GM19099 (cell line): Measurements from ENCODE around the gene MTA1.

Experiments
- POLR2A ChIP-seq: IDR thresholded peaks from 3 replicates; pipeline ENCODE4 v1.6.1; 2011; ENCODE audit warnings: low read depth; ENCODE audit not compliant: insufficient read length; ENCODE audit errors: extremely low read depth

Gene MTA1

GRCh38 chr14:105473033-105473676, 53.5 kb downstream of the MTA1 start:
- TF ChIP-seq POLR2A: no peak

- no peak for TF ChIP-seq POLR2A
Measured at GRCh38 chr14:105473677-105474482, 54.3 kb downstream of the MTA1 start.

GRCh38 chr14:105474483-105475268, 55.0 kb downstream of the MTA1 start, which contains the start of gene CRIP2:
TSS of gene CRIP2 (plus strand) at chr14:105474821. CDS start at chr14:105474863, 42 bp downstream.
- TF ChIP-seq POLR2A: no peak

DNA sequence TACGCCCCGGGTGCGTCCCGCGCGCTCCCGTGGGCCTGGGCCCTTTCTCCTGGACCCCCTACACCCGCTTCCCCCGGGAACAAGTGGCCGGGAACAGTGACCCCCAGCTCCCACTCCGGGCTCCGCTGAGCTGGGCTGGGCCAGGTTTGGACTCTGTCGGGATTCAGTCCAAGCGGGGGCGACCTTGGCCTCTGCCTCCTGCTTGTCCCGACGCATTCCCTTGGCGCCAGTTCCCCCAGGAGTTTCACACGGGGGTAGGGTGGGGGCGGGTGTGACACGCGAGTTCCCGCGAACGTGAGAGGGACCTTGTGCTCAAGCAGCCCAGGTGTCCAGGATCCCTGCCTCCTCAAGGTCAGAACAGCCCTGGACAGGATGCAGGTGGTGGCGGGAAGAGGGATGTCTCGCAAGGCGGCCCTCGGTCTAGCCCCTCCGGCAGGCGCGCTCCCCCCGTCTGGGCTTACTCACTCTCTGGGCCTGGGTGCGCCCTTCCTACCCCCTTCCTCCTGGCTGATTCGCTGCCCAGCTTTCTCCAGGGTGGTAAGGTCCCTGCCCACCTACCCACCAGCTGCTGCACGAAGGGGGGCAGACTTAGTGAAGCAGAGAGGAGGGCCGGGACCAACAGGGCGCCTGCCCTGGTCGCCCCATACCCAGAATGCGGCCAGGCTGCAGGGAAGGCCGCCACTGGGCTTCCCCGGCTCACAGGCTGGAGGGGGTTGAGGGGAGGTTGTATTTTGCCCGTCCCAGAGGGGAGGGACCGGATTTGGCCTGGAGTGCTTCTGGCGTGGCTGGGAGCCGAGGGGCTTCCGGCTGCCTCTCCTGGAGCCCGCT, 55.9 kb downstream of the MTA1 start:
- no peak for TF ChIP-seq POLR2A

- TF ChIP-seq POLR2A: no peak
Measured at GRCh38 chr14:105476097-105476830, 56.6 kb downstream of the MTA1 start.

- TF ChIP-seq POLR2A: no peak
Measured at GRCh38 chr14:105476831-105477659, 57.4 kb downstream of the MTA1 start.

DNA sequence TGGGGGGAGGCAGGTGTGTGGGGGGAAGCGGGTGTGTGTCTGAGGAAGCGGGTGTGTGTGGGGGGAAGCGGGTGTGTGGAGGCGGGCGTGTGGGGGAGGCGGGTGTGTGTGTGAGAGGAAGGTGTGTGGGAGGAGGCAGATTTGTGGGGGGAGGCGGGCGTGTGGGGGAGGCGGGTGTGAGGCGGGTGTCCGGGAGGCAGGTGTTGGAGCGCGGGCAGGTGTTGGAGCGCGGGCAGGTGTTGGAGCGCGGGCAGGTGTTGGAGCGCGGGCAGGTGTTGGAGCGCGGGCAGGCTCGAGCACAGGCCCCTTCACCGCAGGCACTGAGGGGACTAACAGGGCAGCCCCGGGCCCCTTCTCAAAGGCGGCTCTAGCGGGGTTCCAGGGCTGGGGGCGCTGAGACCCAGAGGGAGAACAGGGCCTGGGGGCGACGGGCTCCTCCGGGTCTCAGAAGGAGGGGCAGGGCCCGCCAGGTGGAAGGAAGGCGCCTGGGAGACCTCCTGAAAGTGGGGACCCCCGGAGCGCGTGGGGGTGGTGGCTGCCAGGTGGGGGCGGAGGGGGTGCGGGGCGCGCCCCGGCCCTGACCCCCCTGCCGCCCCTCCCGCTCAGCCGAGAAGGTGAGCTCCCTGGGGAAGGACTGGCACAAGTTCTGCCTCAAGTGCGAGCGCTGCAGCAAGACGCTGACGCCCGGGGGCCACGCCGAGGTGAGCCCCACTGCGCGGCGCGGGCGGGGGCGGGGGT, 58.2 kb downstream of the MTA1 start:
- TF ChIP-seq POLR2A: no peak

DNA sequence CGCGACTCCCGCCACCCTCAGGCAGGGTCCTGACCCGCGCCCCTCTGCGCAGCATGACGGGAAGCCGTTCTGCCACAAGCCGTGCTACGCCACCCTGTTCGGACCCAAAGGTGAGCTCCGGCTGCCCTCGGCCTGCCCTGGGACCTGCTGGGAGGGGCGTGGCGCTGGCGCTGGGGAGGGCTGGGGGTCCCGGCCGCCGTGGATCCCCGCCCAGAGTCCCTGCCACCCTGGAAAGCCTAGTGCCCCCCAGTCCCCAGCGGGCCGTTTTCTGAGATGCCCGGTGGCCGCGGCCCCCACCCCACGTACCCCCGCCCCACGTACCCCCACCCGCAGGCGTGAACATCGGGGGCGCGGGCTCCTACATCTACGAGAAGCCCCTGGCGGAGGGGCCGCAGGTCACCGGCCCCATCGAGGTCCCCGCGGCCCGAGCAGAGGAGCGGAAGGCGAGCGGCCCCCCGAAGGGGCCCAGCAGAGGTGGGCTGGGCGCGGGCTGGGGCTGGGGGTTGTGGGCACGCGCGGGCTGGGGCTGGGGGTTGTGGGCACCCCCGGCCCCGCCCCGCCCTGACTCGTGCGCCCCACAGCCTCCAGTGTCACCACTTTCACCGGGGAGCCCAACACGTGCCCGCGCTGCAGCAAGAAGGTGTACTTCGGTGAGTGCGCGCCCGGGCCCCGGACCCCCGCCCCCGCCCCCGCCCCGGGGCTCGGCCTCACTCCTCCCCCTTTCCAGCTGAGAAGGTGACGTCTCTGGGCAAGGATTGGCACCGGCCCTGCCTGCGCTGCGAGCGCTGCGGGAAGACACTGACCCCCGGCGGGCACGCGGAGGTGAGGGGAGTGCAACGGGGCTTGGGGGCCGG, 59.0 kb downstream of the MTA1 start:
- no peak for TF ChIP-seq POLR2A

- TF ChIP-seq POLR2A: no peak
Measured at GRCh38 chr14:105479431-105480158, 60.0 kb downstream of the MTA1 start.

DNA sequence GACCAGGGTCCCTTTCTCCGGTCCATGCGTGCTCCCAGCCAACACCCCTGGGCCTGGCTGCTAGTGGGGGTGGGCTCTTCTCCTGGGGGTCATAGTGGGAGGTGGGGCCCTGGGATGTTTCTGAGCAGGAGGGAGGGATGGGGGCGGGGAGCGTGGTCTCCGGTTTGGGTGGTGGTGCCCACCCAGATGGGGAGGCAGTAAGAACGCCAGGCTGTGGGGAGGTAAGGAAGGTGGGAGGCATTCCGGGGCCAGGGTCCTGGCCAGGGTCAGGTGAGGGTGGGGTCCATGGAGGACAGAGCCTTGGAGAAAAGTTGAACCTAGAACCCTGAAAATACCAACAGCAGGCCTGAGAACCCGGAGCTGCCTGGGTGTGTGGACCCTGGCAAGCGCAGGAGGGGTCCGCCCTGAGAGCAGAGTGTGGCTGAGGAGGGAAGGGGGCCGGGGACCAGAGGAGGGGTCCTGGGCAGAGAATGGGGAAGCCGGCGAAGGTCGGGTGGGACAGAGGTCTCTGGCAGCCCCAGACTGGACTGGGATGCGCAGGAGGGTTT, 60.6 kb downstream of the MTA1 start:
- no peak for TF ChIP-seq POLR2A
